Measurements from ENCODE around the gene PHETA1.
A peak's percentile ranks its signal among the peaks of the same experiment; 100 is the strongest.
"Not testable (repeated sequence)": the region's sequence is repeated elsewhere in the genome, so short reads cannot be mapped to it uniquely, and the experiment has no call there.

The PHETA1 gene

GRCh38 chr12:111405859-111406473, 37.1 kb upstream of the PHETA1 start, which contains the start of gene SH2B3:
Gene SH2B3, plus strand, starts transcription at chr12:111405923. Its CDS starts 12,223 bp downstream, at chr12:111418146.
- Histone ChIP-seq H3K9me3 (ENCODE audit: control insufficient read depth, low read length) (no peaks in the 10 kb centered on the region), H3K4me1 (peaks cover 5% of the 10 kb centered on the region), H3K36me3 (ENCODE audit: control insufficient read depth, insufficient read depth, low read length) (no peaks in the 10 kb centered on the region), H3K4me3 (ENCODE audit: low read depth, low read length) (peak within 1 kb of the TSS; percentile 63), H2AFZ (peak within 1 kb of the TSS; percentile 85), H3K9ac (no peak within 1 kb of the TSS), H3K79me2 (no peaks in the 10 kb centered on the region), H3K4me2 (ENCODE audit: low read length) (peak within 1 kb of the TSS; percentile 79), H3K27me3 (ENCODE audit: control insufficient read depth, insufficient read depth, low read length) (no peaks in the 10 kb centered on the region), H3K27ac (peak within 1 kb of the TSS; percentile 48)
- TF ChIP-seq CTCF (IDR thresholded peaks at IDR 0.05) = no peak

GRCh38 chr12:111405149-111405858, 36.4 kb upstream of the PHETA1 start:
- no peaks in the 10 kb centered on the region for H3K27me3 ChIP-seq (ENCODE audit: control insufficient read depth, insufficient read depth, low read length)
- no peaks in the 10 kb centered on the region for H3K36me3 ChIP-seq (ENCODE audit: control insufficient read depth, insufficient read depth, low read length)
- H3K9me3 ChIP-seq (ENCODE audit: control insufficient read depth, low read length) = no peaks in the 10 kb centered on the region
- H3K4me2 ChIP-seq (ENCODE audit: low read length) = peak overlapping the region; percentile 65
- TF ChIP-seq CTCF (IDR thresholded peaks at IDR 0.05) = peak; percentile 52
- no peaks in the 10 kb centered on the region for H3K79me2 ChIP-seq
- H3K9ac ChIP-seq = no peak overlapping the region
- peak overlapping the region; percentile 85 for H2AFZ ChIP-seq
- peak overlapping the region; percentile 53 for H3K4me3 ChIP-seq (ENCODE audit: low read depth, low read length)
- peaks cover 5% of the 10 kb centered on the region for H3K4me1 ChIP-seq
- peak overlapping the region; percentile 24 for H3K27ac ChIP-seq

GRCh38 chr12:111404362-111405148, 35.7 kb upstream of the PHETA1 start:
- Histone ChIP-seq H3K9ac (no peak overlapping the region), H3K4me1 (peaks cover 5% of the 10 kb centered on the region), H3K79me2 (no peaks in the 10 kb centered on the region)

GRCh38 chr12:111402490-111402824, 33.6 kb upstream of the PHETA1 start:
- H3K9ac ChIP-seq; H3K27me3 ChIP-seq (ENCODE audit: control insufficient read depth, insufficient read depth, low read length); H3K4me2 ChIP-seq (ENCODE audit: low read length); H3K36me3 ChIP-seq (ENCODE audit: control insufficient read depth, insufficient read depth, low read length); H3K4me3 ChIP-seq (ENCODE audit: low read depth, low read length); H3K9me3 ChIP-seq (ENCODE audit: control insufficient read depth, low read length); H3K27ac ChIP-seq; H3K4me1 ChIP-seq; H2AFZ ChIP-seq; H3K79me2 ChIP-seq: not testable (repeated sequence)

More at GRCh38 chr12:111404362-111405148, 35.7 kb upstream of the PHETA1 start:
- Histone ChIP-seq H2AFZ (peak overlapping the region; percentile 85), H3K27ac (peak overlapping the region; percentile 24), H3K4me3 (ENCODE audit: low read depth, low read length) (no peak overlapping the region), H3K4me2 (ENCODE audit: low read length) (peak overlapping the region; percentile 65), H3K9me3 (ENCODE audit: control insufficient read depth, low read length) (no peaks in the 10 kb centered on the region), H3K36me3 (ENCODE audit: control insufficient read depth, insufficient read depth, low read length) (no peaks in the 10 kb centered on the region), H3K27me3 (ENCODE audit: control insufficient read depth, insufficient read depth, low read length) (no peaks in the 10 kb centered on the region)
- TF ChIP-seq CTCF (IDR thresholded peaks at IDR 0.05) = no peak

- TF ChIP-seq CTCF (IDR thresholded peaks at IDR 0.05) = no peak
- no peaks in the 10 kb centered on the region for H3K27me3 ChIP-seq (ENCODE audit: control insufficient read depth, insufficient read depth, low read length)
- no peaks in the 10 kb centered on the region for H3K9me3 ChIP-seq (ENCODE audit: control insufficient read depth, low read length)
- no peak overlapping the region for H2AFZ ChIP-seq
- no peaks in the 10 kb centered on the region for H3K36me3 ChIP-seq (ENCODE audit: control insufficient read depth, insufficient read depth, low read length)
- no peaks in the 10 kb centered on the region for H3K4me1 ChIP-seq
- no peak overlapping the region for H3K4me2 ChIP-seq (ENCODE audit: low read length)
- H3K4me3 ChIP-seq (ENCODE audit: low read depth, low read length) = no peak overlapping the region
- H3K27ac ChIP-seq = no peak overlapping the region
- H3K79me2 ChIP-seq = no peaks in the 10 kb centered on the region
- H3K9ac ChIP-seq = no peak overlapping the region
Observed at GRCh38 chr12:111401167-111401605, 32.3 kb upstream of the PHETA1 start.

- not testable (repeated sequence) for H3K9me3 ChIP-seq (ENCODE audit: control insufficient read depth, low read length); H3K27me3 ChIP-seq (ENCODE audit: control insufficient read depth, insufficient read depth, low read length)
Observed at GRCh38 chr12:111399741-111400404, 31.0 kb upstream of the PHETA1 start.

More at GRCh38 chr12:111399741-111400404, 31.0 kb upstream of the PHETA1 start:
- H3K4me3 ChIP-seq (ENCODE audit: low read depth, low read length); H3K79me2 ChIP-seq; H3K27ac ChIP-seq; H3K36me3 ChIP-seq (ENCODE audit: control insufficient read depth, insufficient read depth, low read length); H3K9ac ChIP-seq; H2AFZ ChIP-seq; H3K4me1 ChIP-seq; H3K4me2 ChIP-seq (ENCODE audit: low read length): not testable (repeated sequence)

All from parathyroid adenoma (tissue), 2 donors.